ENCODE results near the gene CA4.

DNA sequence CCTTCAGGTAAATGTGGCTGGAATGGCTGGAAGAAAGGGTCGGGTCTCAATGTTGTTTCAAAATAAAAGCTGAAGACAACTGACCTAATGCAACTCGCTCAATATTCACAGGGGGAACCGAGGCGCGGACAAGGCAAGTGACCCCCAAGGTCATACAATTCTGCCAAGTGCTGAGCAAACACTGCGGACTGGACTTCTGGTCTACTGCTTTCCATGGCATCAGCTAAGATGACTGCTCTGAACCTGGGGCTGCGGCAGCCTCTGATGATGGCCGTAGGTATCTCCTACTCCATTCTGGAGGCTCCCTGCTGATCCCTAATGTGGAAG, 21.9 kb downstream of the CA4 start:
- TF ChIP-seq, protein P1, sequence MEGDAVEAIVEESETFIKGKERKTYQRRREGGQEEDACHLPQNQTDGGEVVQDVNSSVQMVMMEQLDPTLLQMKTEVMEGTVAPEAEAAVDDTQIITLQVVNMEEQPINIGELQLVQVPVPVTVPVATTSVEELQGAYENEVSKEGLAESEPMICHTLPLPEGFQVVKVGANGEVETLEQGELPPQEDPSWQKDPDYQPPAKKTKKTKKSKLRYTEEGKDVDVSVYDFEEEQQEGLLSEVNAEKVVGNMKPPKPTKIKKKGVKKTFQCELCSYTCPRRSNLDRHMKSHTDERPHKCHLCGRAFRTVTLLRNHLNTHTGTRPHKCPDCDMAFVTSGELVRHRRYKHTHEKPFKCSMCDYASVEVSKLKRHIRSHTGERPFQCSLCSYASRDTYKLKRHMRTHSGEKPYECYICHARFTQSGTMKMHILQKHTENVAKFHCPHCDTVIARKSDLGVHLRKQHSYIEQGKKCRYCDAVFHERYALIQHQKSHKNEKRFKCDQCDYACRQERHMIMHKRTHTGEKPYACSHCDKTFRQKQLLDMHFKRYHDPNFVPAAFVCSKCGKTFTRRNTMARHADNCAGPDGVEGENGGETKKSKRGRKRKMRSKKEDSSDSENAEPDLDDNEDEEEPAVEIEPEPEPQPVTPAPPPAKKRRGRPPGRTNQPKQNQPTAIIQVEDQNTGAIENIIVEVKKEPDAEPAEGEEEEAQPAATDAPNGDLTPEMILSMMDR (IDR thresholded peaks at IDR 0.05 in 8 of 11, conservative IDR thresholded peaks at IDR 0.05 in 3 of 11) = no peak
- TF ChIP-seq POLR2A (IDR thresholded peaks at IDR 0.05) (no peak), POLR2AphosphoS5 (IDR thresholded peaks at IDR 0.05) (no peak)

Measured in spleen (tissue), 7 donors.